Measurements from ENCODE around the gene NAA16.

Gene NAA16

GRCh38 chr13:41426047-41426446 is 115.0 kb downstream of the NAA16 start:
- DNase-seq (ENCODE audit: low read depth, low spot score) = no peak
- H3K4me3 ChIP-seq (ENCODE audit: low read length) = no peak overlapping the region
